GM10248 (cell line): ENCODE data around the gene PITPNC1.

ENCODE experiments used
- CTCF ChIA-PET: fragments of 300-600 bp; sonication (Branson Sonifier 250); formaldehyde crosslinking; extraction: SDS; loops from one replicate; lab custom pipeline; 2021; ENCODE audit warnings: antibody characterized with exemption; lab: Yijun Ruan, JAX
- POLR2A ChIA-PET: fragments of 350-650 bp; sonication (Branson Sonifier 250); formaldehyde crosslinking; extraction: SDS; loops from one replicate; lab custom pipeline; 2020; ENCODE audit warnings: antibody characterized with exemption; lab: Yijun Ruan, JAX
- DNase-seq: peaks from one replicate; pipeline ENCODE4 v3.0.0; 2012; ENCODE audit errors: extremely low spot score
- CTCF ChIP-seq: IDR thresholded peaks from 2 replicates; pipeline ENCODE4 v1.5.1; 2012; ENCODE audit warnings: mild to moderate bottlenecking, low read depth; ENCODE audit errors: extremely low read depth, missing control alignments, control extremely low read depth

PITPNC1 gene

GRCh38 chr17:67666028-67666427 is 288.9 kb downstream of the PITPNC1 start:
- DNase-seq, result no peak
- CTCF ChIA-PET, result interaction anchor here (1.1 to 1.4 kb wide), 4 partner anchors 8 to 280 kb away, joined by 3 to 4 read pairs (median 3); no protein-coding TSS in a partner anchor
- POLR2A ChIA-PET, result no interaction called here
- TF ChIP-seq CTCF, result no peak

- POLR2A ChIA-PET, result no interaction called here
- CTCF ChIA-PET, result interaction anchor here (1.4 kb wide), 1 partner anchor 9 kb away, joined by 3 read pairs; no protein-coding TSS in a partner anchor
- no peak for TF ChIP-seq CTCF
Observed at GRCh38 chr17:67666710-67667109, 289.6 kb downstream of the PITPNC1 start.

GRCh38 chr17:67671493-67671892 is 294.4 kb downstream of the PITPNC1 start:
- POLR2A ChIA-PET, result no interaction called here
- no peak for TF ChIP-seq CTCF
- DNase-seq, result no peak
- CTCF ChIA-PET, result interaction anchor here (1.0 to 1.3 kb wide), 4 partner anchors 15 to 111 kb away, joined by 3 to 4 read pairs (median 3); no protein-coding TSS in a partner anchor

More at GRCh38 chr17:67666710-67667109, 289.6 kb downstream of the PITPNC1 start:
- no peak for DNase-seq

- no peak for DNase-seq
- POLR2A ChIA-PET, result no interaction called here
- CTCF ChIA-PET, result interaction anchor here (0.9 kb wide), 1 partner anchor 37 kb away, joined by 3 read pairs; no protein-coding TSS in a partner anchor
Observed at GRCh38 chr17:67672592-67673335, 295.7 kb downstream of the PITPNC1 start.

GRCh38 chr17:67675481-67675880 is 298.4 kb downstream of the PITPNC1 start:
- POLR2A ChIA-PET, result no interaction called here
- CTCF ChIA-PET, result interaction anchor here (1.4 kb wide), 1 partner anchor 9 kb away, joined by 4 read pairs; no protein-coding TSS in a partner anchor

More at GRCh38 chr17:67672592-67673335, 295.7 kb downstream of the PITPNC1 start:
- TF ChIP-seq CTCF, result no peak

More at GRCh38 chr17:67675481-67675880, 298.4 kb downstream of the PITPNC1 start:
- DNase-seq, result no peak
- TF ChIP-seq CTCF, result no peak
